ENCODE measurements around the gene CCNDBP1.
A peak's percentile ranks its signal among the peaks of the same experiment; 100 is the strongest.
"Not testable (repeated sequence)": the region's sequence is repeated elsewhere in the genome, so short reads cannot be mapped to it uniquely, and the experiment has no call there.

The CCNDBP1 gene

DNA sequence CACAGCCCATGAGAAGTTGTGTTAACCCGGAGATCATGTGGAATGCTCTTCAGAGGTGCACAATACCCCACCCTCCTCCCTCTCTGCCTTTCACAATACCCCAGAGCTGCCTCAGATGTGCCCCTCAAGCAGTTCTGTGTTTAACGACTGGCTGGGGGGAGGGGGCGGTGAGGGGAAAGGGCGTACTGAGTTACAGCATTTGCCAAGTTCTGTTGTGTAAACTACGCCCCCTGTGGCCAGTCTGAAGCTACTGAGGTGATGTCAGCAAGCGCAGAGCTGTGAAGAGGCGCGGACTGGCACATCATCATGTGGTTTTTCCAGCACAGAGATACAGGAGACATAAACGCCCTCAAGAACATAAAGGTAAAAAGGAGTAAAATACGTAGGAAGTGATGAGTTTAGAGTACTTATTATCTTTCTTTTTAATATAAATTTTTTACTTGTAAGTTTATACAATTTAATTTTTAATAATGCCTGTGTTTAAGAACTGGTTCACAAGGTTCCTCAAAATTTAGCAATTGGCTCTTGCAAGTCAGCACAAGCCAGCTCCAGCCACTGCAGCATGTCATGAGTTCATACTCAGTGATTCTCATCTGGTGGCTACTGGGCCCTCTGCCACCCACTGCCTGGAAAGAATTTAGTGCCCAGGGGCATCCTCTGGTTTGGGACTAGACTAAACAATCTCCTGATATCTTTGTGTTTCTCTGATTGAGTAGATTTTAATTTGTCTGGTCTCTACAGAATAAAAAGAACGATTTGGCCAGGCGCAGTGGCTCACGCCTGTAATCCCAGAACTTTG, 33.9 kb downstream of the CCNDBP1 start:
- no peak for DNase-seq

DNA sequence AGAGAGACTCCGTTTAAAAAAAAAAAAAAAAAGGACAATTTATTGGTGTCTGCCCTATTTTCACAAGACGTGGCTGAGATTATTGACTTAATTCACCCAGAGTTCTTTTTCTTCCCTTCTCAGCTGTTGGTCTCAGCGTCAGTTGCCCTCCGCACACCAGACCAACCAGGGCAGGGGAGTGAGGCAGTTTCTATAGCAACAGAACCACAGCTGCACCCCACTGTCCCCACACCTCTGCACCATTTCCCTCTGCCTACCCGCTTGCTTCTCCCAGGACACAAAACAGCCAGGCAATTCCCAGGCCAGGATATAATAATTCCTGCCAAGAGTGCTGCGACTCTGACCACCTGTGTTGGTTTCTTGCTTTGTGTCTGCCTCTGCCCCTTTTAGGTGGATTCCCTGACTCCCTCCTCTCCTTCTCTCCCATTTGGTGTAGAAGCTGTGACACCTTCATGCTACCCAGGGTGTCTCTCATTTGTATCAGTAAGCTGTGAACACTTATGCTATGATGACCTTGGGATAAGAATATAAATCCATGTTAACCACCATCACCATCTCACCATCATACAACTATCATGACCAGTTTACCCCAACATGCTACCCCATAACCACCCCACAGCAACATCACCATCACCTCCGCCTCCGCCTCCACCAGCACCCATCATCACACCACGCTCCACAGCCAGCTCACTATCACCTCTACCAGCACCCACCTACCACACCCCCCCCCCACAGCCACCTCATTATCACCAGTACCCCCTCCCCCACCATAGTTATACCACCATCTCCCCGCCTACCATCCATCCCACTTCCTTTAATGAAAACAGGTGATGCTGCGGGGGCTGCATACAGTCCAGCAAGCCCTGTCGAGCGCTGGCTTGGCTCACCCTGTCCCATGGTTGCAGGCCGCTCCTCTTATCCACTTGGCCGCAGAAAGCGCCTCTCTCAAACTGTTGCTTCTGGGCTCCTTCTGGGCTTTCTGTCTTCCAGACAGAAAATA, 35.0 kb downstream of the CCNDBP1 start:
- no peak for DNase-seq

DNA sequence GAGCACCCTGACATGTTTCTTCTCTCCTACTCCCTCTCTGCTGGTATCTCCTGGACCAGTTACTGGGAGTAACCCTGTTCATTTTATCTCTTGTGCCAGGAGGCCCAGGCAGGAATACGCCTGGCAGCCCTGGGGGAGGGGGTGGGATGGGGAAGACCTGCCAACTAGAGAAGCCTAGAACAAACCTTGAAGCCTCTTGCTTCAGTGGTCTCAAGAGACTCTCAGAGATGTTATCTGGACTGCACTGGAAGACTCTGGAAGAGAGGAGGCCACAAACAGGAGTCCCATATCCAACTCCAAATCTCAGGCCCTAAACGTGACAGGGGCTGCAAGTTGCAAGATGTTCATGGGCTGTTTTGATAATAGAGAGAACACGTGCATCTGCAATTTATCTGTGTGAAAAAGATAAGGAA, 35.8 kb downstream of the CCNDBP1 start, which contains the start of gene EPB42:
Gene EPB42, minus strand, starts transcription at position 28 of the 413 bp plus-strand sequence. CDS start 193 bp downstream, outside the sequence.
- DNase-seq = no peak

DNA sequence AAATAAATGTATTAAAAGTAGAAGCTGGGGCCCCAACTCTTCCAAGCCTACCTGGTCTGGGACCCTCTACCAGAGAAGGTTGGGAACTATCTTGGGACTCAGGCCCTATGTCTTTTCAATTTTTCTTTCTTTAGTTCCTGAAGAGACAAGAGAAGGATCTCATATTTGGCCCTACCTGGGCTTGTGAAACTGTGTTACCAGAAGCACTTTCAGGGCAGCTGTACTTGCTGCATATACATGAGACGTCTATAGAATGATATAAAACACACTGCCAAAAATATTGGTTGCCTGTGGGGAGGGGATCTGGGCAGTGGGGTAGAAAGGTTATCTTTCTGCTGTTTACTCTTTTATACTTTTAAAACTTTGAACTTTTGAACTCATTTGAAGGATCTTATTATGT, 36.2 kb downstream of the CCNDBP1 start:
- DNase-seq = no peak

DNA sequence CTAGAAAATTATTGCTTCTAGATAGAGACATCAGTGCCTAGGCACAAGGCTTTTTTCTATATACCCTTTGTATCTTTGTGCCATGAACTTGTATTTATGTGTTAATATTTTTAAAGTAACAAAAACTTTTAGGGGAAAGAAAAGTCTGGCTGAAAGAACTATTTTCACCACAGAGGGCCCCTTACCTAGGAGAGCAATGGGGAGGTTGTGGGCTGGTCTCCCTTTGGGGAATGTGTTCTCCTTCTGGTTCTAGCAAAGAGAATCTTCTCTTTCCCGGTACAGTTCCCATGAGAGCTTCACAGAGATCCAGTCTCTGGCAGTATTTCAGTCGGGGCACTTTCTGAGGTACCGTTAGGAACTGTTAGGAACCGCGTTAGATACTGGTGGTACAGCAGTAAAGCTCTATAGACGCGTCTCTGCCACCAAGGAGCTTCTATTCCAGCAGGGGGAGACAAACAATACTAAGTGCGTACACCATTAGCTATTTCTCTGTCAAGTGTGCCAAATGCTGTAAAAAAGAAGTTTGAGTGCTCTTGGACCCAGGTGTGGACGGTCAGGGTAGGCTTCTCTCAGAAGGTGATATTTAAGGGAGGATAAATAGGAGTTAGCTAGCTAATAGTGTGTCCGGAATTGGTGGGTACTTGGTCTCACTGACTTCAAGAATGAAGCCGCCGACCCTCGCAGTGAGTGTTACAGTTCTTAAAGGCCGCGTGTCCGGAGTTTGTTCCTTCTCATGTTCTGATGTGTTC, 40.2 kb downstream of the CCNDBP1 start:
- peak; percentile 16 to 27 for DNase-seq

DNA sequence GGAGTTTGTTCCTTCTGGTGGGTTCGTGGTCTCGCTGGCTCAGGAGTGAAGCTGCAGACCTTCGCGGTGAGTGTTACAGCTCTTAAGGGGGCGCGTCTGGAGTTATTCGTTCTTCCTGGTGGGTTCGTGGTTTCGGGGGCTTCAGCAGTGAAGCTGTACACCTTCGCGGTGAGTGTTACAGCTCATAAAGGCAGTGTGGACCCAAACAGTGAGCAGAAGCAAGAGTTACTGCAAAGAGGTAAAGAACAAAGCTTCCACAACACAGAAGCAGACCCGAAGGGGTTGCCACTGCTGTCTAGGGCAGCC, 40.7 kb downstream of the CCNDBP1 start:
- DNase-seq = not testable (repeated sequence)

DNA sequence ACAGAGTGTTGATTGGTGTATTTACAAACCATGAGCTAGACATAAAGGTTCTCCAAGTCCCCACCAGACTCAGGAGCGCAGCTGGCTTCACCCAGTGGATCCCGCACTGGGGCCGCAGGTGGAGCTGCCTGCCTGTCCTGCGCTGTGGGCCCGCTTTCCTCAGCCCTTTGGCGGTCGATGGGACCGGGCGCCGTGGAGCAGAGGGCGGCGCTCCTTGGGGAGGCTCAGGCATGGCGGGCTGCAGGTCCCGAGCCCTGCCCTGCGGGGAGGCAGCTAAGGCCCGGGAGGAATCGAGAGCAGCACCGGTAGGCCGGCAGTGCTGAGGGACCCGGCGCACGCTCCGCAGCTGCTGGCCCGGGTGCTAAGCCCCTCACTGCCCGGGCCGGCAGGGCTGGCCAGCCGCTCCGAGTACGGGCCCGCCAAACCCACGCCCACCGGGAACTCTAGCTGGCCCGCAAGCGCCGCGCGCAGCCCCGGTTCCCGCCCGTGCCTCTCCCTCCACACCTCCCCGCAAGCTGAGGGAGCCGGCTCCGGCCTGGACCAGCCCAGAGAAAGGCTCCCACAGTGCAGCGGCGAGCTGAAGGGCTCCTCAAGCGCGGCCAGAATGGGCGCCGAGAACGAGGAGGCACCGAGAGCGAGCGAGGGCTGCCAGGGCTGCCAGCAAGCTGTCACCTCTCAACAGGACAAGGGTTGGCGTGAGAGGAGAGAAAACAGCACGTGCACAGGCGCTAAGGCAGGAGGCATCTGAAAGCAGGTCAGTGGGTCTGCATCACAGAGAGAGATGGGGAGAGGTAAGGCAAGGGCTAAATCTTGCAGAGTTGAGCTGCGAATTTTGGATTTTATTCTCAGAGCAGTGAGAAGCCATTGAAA, 41.5 kb downstream of the CCNDBP1 start:
- DNase-seq = no peak

DNA sequence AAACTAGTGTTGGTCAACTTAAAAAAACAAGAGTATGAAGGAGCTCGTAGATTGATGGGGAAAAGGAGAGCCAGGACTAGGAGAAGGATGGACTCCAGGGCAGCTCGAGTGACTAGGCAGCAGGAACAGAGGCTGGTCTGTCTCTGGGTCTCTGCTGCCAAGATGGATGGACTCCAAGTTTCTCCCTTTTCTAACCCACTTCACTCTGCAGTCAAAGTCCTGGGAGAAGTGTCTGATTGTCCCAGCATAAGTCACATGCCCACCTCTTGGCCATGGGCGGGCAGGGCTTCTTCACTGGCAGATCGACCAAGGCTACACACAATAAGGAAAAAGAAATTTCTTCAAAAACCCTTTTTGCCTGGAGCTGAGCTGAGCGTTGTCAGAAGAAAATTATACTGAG, 44.8 kb downstream of the CCNDBP1 start:
- DNase-seq = no peak

DNA sequence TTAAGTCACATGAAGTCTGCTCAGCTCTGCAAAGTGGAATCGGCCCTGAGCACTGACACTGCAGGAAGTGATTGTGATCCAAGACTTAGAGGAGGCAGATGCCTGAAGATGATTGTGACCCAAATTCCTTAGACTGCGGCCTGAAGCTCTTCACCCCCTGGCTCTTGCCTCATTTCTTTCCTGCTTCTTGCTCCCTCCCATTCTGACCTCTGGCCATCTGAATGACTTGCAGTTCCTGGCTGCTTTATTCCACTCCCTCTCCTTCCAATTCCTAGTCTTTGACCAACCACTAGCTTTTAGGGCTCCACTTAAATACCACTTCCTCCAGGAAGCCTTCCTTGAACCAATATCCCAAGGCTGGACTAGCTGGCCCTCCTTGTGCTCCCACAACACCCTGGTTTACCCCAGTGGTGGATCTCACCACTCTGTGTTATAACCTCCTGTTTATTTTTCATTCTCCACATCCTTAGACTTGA, 45.5 kb downstream of the CCNDBP1 start:
- no peak for DNase-seq

DNA sequence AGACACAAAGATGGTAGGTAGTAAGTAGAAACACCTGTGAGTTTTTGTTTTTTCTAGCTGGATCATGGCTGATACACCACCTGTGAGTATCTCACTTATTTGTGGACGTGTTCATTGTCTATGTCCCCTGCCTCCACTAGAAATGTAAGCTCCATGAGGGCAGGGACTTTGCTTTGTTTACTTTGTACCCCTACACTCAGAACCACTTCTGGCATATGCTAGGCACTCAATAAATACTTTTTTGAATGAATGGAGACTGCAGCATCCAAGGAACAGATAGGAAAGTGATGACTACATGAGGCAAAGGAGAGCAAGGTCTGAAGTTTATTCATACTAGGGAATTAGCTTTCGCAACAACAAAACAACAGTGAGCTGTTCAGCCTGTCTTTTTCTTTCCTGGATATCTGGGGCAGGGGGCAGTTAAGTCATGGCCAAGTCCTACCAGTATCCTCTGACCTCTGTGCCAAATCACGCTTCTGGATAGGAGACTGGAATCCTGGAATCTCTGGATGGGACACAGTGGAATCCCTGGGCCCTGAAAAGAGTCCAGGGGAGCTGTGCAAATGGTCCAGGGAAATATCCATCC, 47.2 kb downstream of the CCNDBP1 start:
- DNase-seq = no peak

DNA sequence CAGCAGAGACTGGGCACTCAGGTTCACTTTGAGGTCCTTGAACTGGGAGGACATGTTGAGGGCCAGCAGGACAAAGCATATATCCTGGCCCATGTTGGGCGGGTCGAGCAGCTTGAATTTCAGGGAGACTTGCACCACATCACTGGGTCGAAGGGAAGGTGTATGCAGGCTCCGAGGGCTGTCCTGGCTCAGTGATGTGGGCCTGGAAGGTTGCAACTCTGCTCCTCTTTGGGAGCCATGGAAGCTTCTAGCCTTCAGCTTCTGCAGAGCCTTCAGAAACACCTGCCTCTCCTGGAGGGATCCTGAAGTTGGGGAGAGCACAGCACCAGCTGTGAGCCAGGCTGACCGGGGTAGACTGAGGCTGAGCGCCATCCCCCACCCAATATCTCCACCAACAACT, 50.3 kb downstream of the CCNDBP1 start:
- DNase-seq = no peak

DNA sequence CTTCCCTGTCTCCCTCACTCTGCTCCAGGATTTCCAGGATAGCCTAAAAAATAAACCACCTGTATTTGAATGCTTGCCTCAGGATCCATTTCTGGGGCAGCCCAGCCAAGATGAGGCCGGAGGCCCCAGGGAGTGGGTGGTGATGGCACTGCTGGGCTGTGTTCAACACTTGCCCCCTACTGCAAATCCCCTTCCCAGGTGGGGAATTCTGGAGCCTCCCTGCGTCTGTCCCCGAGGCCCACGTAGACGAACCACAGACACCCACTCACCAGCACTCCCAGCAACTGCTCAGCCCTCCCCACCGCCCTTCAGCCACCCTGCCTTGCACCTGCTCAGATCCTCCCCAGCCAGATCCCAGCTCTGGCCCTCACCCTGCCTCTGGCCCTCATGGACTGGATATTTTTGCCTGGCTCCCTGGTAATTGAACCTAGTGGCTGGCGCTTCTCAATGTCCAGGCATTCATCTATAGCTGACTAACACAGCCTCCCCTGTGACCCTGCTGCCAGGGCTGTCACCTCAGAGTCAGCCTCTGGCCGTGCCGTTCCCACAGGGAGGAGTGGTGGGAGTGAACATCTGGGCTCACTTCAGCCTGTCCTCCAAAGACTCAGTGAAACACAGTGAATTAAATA, 52.8 kb downstream of the CCNDBP1 start:
- no peak for DNase-seq

DNA sequence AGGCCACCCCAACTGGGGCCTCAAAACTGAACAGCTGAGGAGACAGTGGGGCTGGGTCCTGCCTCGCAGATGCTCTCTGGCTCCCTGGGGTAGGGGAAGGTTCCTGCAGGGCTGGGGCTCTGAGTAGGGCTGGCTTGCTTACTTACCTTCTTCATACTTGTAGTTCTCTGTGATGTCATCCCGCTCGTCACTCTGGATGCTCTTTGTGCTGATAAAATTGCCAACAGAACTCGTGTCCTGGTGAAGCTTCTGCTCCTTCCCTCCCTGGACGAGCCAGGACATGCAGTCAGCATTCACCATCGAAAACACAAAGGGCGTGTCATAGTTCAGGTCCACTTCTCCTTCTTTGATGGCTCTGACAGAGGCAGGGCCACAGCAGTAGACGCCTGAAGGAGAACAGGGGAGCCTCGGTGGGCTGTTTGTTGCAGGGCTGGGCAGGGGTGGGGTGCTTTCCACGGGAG, 53.5 kb downstream of the CCNDBP1 start:
- no peak for DNase-seq

DNA sequence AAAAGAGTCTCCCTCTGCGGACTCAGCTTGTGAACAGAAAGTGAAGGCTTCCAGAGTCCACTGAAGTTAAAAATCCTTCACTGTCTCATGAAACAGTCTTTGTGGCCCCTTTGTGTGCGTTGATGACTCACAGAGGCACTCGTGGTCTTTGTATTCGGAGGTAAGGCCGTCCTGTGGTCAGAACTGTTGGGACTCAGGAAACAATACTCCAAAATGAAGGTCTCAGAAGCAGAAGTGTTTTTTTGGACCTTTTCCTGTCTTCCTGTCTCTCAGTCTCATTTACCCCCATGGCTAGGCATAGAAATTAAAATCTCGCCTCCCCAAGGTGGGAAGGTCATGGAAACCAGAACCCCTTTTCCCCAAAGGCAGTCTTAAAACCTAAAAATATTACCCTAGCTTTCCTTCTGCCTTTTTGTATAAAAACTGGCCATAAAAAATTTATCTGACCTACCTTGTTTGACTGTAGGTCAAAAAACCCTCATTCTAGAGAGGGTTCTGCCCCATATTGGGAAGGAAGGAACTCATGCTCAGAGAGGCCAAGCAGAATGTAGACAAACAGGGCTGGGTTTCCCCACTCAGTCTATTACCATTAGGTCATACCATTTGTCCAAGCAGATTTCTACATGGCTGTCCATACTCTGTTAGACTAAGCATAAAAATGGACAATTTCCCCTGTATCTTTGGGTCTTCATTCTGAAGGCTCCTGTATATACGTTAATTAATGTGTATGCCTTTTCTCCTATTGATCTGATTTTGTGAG, 54.7 kb downstream of the CCNDBP1 start:
- DNase-seq = no peak

DNA sequence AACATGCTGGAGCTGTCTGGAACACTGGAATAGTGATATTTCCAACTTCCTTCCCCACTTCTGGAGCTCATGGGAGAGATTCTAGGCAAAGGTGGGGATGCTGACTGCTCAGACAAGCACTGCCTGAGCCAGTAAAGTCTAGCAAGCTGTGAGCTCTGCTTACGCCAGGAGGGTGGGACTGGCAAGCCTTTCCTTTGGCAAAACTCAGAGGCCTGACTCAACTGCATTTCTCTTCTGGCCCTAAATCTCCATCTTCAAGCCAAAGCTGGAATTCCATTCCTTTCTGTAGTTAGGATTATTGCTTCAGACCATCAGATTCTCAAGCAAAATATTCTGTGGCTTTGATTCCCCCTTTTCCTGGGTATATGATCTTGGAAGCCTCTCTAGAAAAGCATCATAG, 55.9 kb downstream of the CCNDBP1 start:
- DNase-seq = no peak

DNA sequence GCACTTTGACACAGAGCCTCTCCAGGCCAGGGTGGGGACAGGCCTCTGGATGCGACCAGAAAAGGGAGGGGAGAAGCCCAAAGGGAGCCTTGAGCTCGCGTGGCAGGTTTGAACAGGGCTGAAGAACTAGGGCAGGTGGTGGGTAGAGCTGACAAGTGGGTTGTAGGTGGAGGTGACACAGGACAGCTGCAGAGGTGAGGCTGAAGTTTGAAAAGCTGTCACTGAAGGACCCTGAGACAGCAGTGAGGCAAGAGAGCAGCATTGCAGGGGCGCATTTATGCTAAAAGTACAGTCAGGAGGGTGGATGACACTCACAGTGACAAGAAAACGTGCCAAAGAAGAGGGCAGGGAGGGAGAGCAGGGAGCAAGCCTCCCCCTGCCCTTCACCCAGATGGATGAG, 57.4 kb downstream of the CCNDBP1 start:
- DNase-seq = no peak

DNA sequence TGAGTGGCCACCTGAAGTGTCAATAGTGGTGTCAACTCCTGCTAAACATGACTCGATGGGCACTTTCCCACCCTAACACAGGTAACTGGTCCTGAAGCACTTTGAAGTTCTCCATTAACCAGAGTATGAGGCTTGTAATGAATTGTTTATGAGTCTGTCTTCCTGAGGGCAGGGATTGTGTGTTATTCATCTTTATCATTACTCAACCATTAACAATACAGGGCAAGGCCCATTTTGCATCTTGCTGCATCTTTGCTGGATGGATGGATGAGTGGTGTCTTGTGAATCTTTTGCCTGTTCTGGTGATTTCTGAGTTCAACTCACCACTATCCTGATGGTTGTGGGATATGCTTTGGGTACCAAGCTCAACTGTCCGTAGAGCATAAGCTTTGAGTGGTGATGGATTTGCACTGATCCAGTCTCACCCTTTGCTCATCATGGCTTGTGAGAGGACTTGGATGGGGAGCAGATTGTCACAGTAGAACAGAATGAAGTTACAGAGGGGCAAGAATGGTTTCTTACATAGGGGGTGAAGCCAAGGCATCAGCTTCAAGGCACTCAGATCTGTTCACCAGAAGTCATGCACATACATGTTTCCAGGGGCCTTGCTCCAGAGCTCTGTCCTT, 57.9 kb downstream of the CCNDBP1 start:
- no peak for DNase-seq

DNA sequence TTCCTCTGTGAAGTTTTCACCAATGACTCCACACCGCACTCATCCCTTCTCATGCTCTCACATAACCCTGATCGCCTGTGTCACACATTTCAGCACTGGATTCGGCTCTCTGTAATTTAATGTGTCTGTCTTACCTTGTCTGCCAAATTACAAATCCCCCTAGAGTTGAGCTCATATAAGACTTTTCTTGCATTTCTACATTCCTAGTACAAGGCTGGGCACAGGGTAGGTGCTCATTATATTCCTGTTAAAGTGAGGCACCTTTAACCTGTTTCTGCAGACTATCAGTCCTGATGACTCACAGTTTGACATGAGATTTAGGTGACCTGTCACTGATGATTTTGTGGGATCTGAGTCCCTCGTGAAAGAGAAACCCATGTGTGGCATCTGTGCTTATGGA, 58.9 kb downstream of the CCNDBP1 start:
- DNase-seq = no peak

DNA sequence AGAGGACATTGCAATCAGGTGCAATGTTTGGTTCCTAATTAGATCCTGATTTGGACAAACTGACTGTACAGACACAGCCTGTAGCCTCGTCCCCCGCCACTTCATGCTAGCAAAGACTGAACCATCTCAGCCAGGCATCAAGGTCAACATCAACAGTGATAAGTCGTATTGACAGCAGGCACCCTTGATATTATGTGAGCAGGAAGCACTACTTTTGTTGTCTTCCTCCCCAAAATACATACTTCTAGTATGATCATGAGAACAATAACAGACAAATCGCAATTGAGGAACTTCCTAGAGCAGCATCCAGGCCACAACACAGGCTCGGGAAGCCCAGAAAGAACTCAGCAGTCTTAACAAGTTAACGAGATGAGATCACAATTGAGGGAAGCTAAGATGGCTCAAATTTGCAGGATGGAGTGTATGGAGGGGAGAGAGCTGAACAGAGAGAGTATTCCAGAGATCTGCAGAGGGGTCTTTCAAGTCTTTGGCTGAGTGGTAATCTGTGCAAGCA, 61.1 kb downstream of the CCNDBP1 start:
- DNase-seq = no peak

All from activated CD4-positive, alpha-beta T cell treated with anti-CD3 and anti-CD28 coated beads, Interleukin-2, amount 50 U/mL, for 4 hours (primary cell).